ENCODE data around the gene COL25A1. TPM values are rescaled to one million over a fixed set of nuclear protein-coding genes. Genes with fewer than 3 reads are reported as not detected.

COL25A1 gene
- total RNA-seq, 1 experiment from 2014 or later, result 4.2 TPM

DNA sequence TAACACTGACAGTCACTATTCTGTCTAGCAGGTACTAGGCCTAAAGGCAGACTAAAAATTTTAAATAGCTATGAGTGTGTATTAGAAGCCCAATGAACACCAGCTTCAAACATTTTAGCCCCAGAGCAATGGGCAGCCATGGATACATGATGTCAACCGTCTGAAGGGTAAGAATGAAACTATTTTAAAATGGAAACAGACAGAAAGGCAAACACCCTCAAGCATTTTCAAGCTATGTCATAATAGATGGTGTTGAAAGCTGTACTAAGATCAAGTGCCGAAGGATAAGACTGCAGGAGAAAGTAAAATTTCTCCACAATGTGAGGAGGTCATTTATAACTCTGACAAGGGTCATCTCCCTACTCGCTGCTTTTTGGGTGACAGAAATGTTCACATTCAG lies 225.0 kb downstream of the COL25A1 start:
- H4K91ac ChIP-seq (ENCODE audit: insufficient read length, low read depth, low read length), result no peak overlapping the region
- no peak overlapping the region for H2BK12ac ChIP-seq (ENCODE audit: insufficient read length, low read depth, low read length)
- H2BK120ac ChIP-seq (ENCODE audit: low read depth, low read length, poor library complexity, severe bottlenecking), result no peak overlapping the region
- no peaks in the 10 kb centered on the region for H3K9me3 ChIP-seq (ENCODE audit: control insufficient read depth, low read depth, low read length)
- no CpG with 5 or more reads among the region's 3 CpGs for WGBS (ENCODE audit: extremely low coverage, insufficient read length, low lambda C conversion rate)
- no peak overlapping the region for H4K5ac ChIP-seq (ENCODE audit: insufficient read length, low read depth, low read length)
- TF ChIP-seq, protein P1, sequence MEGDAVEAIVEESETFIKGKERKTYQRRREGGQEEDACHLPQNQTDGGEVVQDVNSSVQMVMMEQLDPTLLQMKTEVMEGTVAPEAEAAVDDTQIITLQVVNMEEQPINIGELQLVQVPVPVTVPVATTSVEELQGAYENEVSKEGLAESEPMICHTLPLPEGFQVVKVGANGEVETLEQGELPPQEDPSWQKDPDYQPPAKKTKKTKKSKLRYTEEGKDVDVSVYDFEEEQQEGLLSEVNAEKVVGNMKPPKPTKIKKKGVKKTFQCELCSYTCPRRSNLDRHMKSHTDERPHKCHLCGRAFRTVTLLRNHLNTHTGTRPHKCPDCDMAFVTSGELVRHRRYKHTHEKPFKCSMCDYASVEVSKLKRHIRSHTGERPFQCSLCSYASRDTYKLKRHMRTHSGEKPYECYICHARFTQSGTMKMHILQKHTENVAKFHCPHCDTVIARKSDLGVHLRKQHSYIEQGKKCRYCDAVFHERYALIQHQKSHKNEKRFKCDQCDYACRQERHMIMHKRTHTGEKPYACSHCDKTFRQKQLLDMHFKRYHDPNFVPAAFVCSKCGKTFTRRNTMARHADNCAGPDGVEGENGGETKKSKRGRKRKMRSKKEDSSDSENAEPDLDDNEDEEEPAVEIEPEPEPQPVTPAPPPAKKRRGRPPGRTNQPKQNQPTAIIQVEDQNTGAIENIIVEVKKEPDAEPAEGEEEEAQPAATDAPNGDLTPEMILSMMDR (conservative IDR thresholded peaks at IDR 0.05), result no peak
- no peak overlapping the region for H2AFZ ChIP-seq (ENCODE audit: low read length)
- H3K18ac ChIP-seq (ENCODE audit: insufficient read length, low read depth, low read length), result no peak overlapping the region
- H3K27ac Mint-ChIP-seq, result no peak overlapping the region
- no peaks in the 10 kb centered on the region for H3K23me2 ChIP-seq (ENCODE audit: insufficient read length, low read depth, low read length, poor library complexity, severe bottlenecking)
- H2BK15ac ChIP-seq (ENCODE audit: low read depth, low read length), result no peak overlapping the region
- no peak overlapping the region for H2AK5ac ChIP-seq (ENCODE audit: insufficient read length, low read length)
- H3K36me3 Mint-ChIP-seq (ENCODE audit: insufficient read depth in 1 of 3, low read depth in 3 of 3), result peaks cover 4 to 18% (median 5%) of the 10 kb centered on the region in 3 experiments; a peak in 6 of 7 replicates
- H3K9me3 Mint-ChIP-seq, result peaks cover 18 to 26% of the 10 kb centered on the region in 2 experiments
- H3K4me2 ChIP-seq (ENCODE audit: insufficient read depth, insufficient read length, low read length), result no peak overlapping the region
- no peak overlapping the region for H2BK5ac ChIP-seq (ENCODE audit: insufficient read length, low read length)
- no peaks in the 10 kb centered on the region for H3K79me2 ChIP-seq (ENCODE audit: insufficient read depth, low read length)
- DNase-seq, result no peak
- no peak overlapping the region for H3K14ac ChIP-seq (ENCODE audit: insufficient read depth, low read length)
- H3K79me1 ChIP-seq (ENCODE audit: insufficient read depth, low read depth, low read length, poor library complexity, severe bottlenecking), result no peaks in the 10 kb centered on the region
- no peak overlapping the region for H3K9ac ChIP-seq (ENCODE audit: extremely low read depth, insufficient read length, low read length)
- H3K23ac ChIP-seq (ENCODE audit: insufficient read length, low read depth, low read length), result no peak overlapping the region
- no peaks in the 10 kb centered on the region for H3K27me3 ChIP-seq (ENCODE audit: insufficient read depth, low read length)
- no peaks in the 10 kb centered on the region for H4K20me1 ChIP-seq (ENCODE audit: control insufficient read depth, insufficient read depth, insufficient read length)
- H3K56ac ChIP-seq (ENCODE audit: insufficient read length, low read depth, low read length), result no peak overlapping the region
- H3K4me3 Mint-ChIP-seq, result no peak overlapping the region
- H3T11ph ChIP-seq (ENCODE audit: low read length), result no peak overlapping the region
- H2BK20ac ChIP-seq (ENCODE audit: low read depth, low read length, poor library complexity, severe bottlenecking), result no peak overlapping the region
- H3K4ac ChIP-seq (ENCODE audit: low read depth, low read length), result no peak overlapping the region
- no peaks in the 10 kb centered on the region for H3K27me3 Mint-ChIP-seq (ENCODE audit: low read depth)
- H3K4me1 Mint-ChIP-seq, result no peaks in the 10 kb centered on the region
- H4K8ac ChIP-seq (replicated peaks; ENCODE audit: insufficient read length, low read depth, low read length), result no peak overlapping the region
- H3K27ac ChIP-seq (ENCODE audit: insufficient read length, low read depth, low read length), result no peak overlapping the region
- H3K4me1 ChIP-seq (ENCODE audit: insufficient read depth, low read length), result no peaks in the 10 kb centered on the region
